OCI-LY3 (cell line): ENCODE data around the gene SHFL.

Experiments
- CTCF ChIP-seq: fragments of 200-600, 300-600 bp; sonication (generic); IDR thresholded peaks from 2 replicates; pipeline ENCODE4 v1.5.1; 2014; ENCODE audit warnings: antibody characterized with exemption, low read length, low read depth
- EZH2phosphoT487 ChIP-seq: fragments of 200-600 bp; shearing (Covaris generic); IDR thresholded peaks from 2 replicates; pipeline ENCODE4 v1.6.1; 2018; ENCODE audit warnings: antibody characterized with exemption, mixed run types, low read depth

- TF ChIP-seq CTCF (no peak), EZH2phosphoT487 (no peak)
These were observed at the start of gene SHFL for GRCh38 chr19:10085641-10086590.
